Immature natural killer cell (primary cell): ENCODE measurements around the gene DBX2. TPM values are rescaled to one million over a fixed set of nuclear protein-coding genes. Genes with fewer than 3 reads are reported as not detected.
"Not testable (repeated sequence)": the region's sequence is repeated elsewhere in the genome, so short reads cannot be mapped to it uniquely, and the experiment has no call there.

Experiments
- DNase-seq, 3 donors: peaks; one replicate each; pipeline ENCODE4 v3.0.0; 2022; ENCODE audit warnings: mixed read lengths in 1 of 3
- H3K27ac Mint-ChIP-seq, 6 donors: one replicate each; pipeline ENCODE4 v1.8.0; 2020; ENCODE audit warnings: mixed read lengths in 6 of 6, mild to moderate bottlenecking in 5 of 6, inconsistent platforms in 4 of 6, moderate library complexity in 3 of 6
- H3K27me3 Mint-ChIP-seq, 3 donors: one replicate each; pipeline ENCODE4 v1.8.0; 2020 to 2021; ENCODE audit warnings: low read depth in 3 of 3, mild to moderate bottlenecking in 3 of 3, mixed read lengths in 3 of 3, moderate library complexity in 3 of 3, inconsistent platforms in 1 of 3
- H3K36me3 Mint-ChIP-seq, 3 donors: one replicate each; pipeline ENCODE4 v1.8.0; 2020; ENCODE audit warnings: mixed read lengths in 3 of 3, inconsistent platforms in 2 of 3, mild to moderate bottlenecking in 2 of 3
- H3K4me1 Mint-ChIP-seq, 2 donors: one replicate each; pipeline ENCODE4 v1.8.0; 2020; ENCODE audit warnings: inconsistent platforms in 2 of 2, mild to moderate bottlenecking in 2 of 2, mixed read lengths in 2 of 2, moderate library complexity in 1 of 2
- H3K4me3 Mint-ChIP-seq, 5 donors: one replicate each; pipeline ENCODE4 v1.8.0; 2020; ENCODE audit warnings: mild to moderate bottlenecking in 5 of 5, mixed read lengths in 5 of 5, inconsistent platforms in 3 of 5, moderate library complexity in 3 of 5
- H3K9me3 Mint-ChIP-seq, 6 donors: one replicate each; pipeline ENCODE4 v1.8.0; 2020; ENCODE audit warnings: mild to moderate bottlenecking in 6 of 6, mixed read lengths in 6 of 6, inconsistent platforms in 4 of 6, moderate library complexity in 3 of 6
- polyA plus RNA-seq, 3 donors: library from polyadenylated mRNA; unstranded; fragments of 300-500 nt; fragmentation: Illumina TruSeq; gene quantifications; one replicate each; pipeline ENCODE4 v1.2.3, GENCODE V29; 2021

Gene DBX2
- polyA plus RNA-seq, 3 donors from 2014 or later = not detected

GRCh38 chr12:45049912-45050750 lies 768 bp downstream of the DBX2 start:
- peaks cover 0 to 3% (median 0%) of the 10 kb centered on the region in 6 donors for H3K9me3 Mint-ChIP-seq
- no peaks in the 10 kb centered on the region for H3K4me1 Mint-ChIP-seq
- no peak overlapping the region for H3K27ac Mint-ChIP-seq
- DNase-seq = no peak
- no peak overlapping the region for H3K4me3 Mint-ChIP-seq
- H3K27me3 Mint-ChIP-seq = peaks cover 9 to 29% (median 10%) of the 10 kb centered on the region in 3 donors
- H3K36me3 Mint-ChIP-seq = peaks cover 0 to 3% (median 0%) of the 10 kb centered on the region in 3 donors

GRCh38 chr12:45042599-45042998 lies 8.3 kb downstream of the DBX2 start:
- Mint-ChIP-seq H3K4me3 (no peak overlapping the region), H3K27me3 (peaks cover 2 to 10% (median 3%) of the 10 kb centered on the region in 3 donors), H3K9me3 (peaks cover 0 to 3% (median 0%) of the 10 kb centered on the region in 6 donors), H3K4me1 (no peaks in the 10 kb centered on the region), H3K36me3 (no peaks in the 10 kb centered on the region), H3K27ac (no peak overlapping the region)
- DNase-seq = no peak

GRCh38 chr12:45040977-45041376 lies 9.9 kb downstream of the DBX2 start:
- Mint-ChIP-seq H3K9me3 (peaks cover 0 to 3% (median 0%) of the 10 kb centered on the region in 6 donors), H3K4me1 (no peaks in the 10 kb centered on the region), H3K27me3 (peaks cover 2 to 3% (median 2%) of the 10 kb centered on the region in 3 donors), H3K36me3 (no peaks in the 10 kb centered on the region), H3K4me3 (no peak overlapping the region), H3K27ac (no peak overlapping the region)
- no peak for DNase-seq

GRCh38 chr12:45039757-45040156 lies 11.1 kb downstream of the DBX2 start:
- peaks cover 0 to 3% (median 0%) of the 10 kb centered on the region in 6 donors for H3K9me3 Mint-ChIP-seq
- no peak overlapping the region for H3K4me3 Mint-ChIP-seq
- DNase-seq = no peak
- H3K4me1 Mint-ChIP-seq = no peaks in the 10 kb centered on the region
- H3K27ac Mint-ChIP-seq = no peak overlapping the region
- H3K36me3 Mint-ChIP-seq = no peaks in the 10 kb centered on the region
- H3K27me3 Mint-ChIP-seq = peaks cover 0 to 5% (median 2%) of the 10 kb centered on the region in 3 donors

- no peak overlapping the region for H3K27ac Mint-ChIP-seq
- no peaks in the 10 kb centered on the region for H3K9me3 Mint-ChIP-seq
- no peaks in the 10 kb centered on the region for H3K36me3 Mint-ChIP-seq
These were observed 16.0 kb downstream of the DBX2 start for GRCh38 chr12:45034861-45035265.

GRCh38 chr12:45017916-45018315 lies 33.0 kb downstream of the DBX2 start:
- H3K27ac Mint-ChIP-seq = no peak overlapping the region
- peaks cover 0 to 4% (median 3%) of the 10 kb centered on the region in 3 donors for H3K27me3 Mint-ChIP-seq
- H3K36me3 Mint-ChIP-seq = no peaks in the 10 kb centered on the region
- no peak for DNase-seq
- H3K4me1 Mint-ChIP-seq = no peaks in the 10 kb centered on the region
- H3K9me3 Mint-ChIP-seq = peaks cover 3 to 15% (median 5%) of the 10 kb centered on the region in 6 donors
- H3K4me3 Mint-ChIP-seq = no peak overlapping the region

More at GRCh38 chr12:45034861-45035265, 16.0 kb downstream of the DBX2 start:
- Mint-ChIP-seq H3K4me3 (no peak overlapping the region), H3K4me1 (no peaks in the 10 kb centered on the region), H3K27me3 (peaks cover 0 to 4% (median 4%) of the 10 kb centered on the region in 3 donors)
- no peak for DNase-seq

GRCh38 chr12:45014396-45014795 lies 36.5 kb downstream of the DBX2 start:
- Mint-ChIP-seq H3K4me1 (no peaks in the 10 kb centered on the region), H3K9me3 (peaks cover 0 to 10% (median 4%) of the 10 kb centered on the region in 6 donors), H3K27ac (no peak overlapping the region), H3K36me3 (no peaks in the 10 kb centered on the region), H3K4me3 (no peak overlapping the region), H3K27me3 (peaks cover 0 to 4% (median 3%) of the 10 kb centered on the region in 3 donors)
- no peak for DNase-seq

- DNase-seq = no peak
- Mint-ChIP-seq H3K36me3 (no peaks in the 10 kb centered on the region), H3K4me3 (no peak overlapping the region), H3K9me3 (peaks cover 0 to 1% (median 0%) of the 10 kb centered on the region in 6 donors), H3K4me1 (no peaks in the 10 kb centered on the region), H3K27me3 (peaks cover 0 to 4% (median 0%) of the 10 kb centered on the region in 3 donors), H3K27ac (no peak overlapping the region)
These were observed 38.1 kb downstream of the DBX2 start for GRCh38 chr12:45012749-45013148.

- no peaks in the 10 kb centered on the region for H3K36me3 Mint-ChIP-seq
- DNase-seq = no peak
- no peaks in the 10 kb centered on the region for H3K4me1 Mint-ChIP-seq
- no peak overlapping the region for H3K4me3 Mint-ChIP-seq
- H3K27me3 Mint-ChIP-seq = no peaks in the 10 kb centered on the region
- peaks cover 0 to 1% (median 0%) of the 10 kb centered on the region in 6 donors for H3K9me3 Mint-ChIP-seq
- H3K27ac Mint-ChIP-seq = no peak overlapping the region
These were observed 40.8 kb downstream of the DBX2 start for GRCh38 chr12:45010059-45010458.

- no peaks in the 10 kb centered on the region for H3K36me3 Mint-ChIP-seq
- no peaks in the 10 kb centered on the region for H3K4me1 Mint-ChIP-seq
- no peaks in the 10 kb centered on the region for H3K27me3 Mint-ChIP-seq
- H3K4me3 Mint-ChIP-seq = no peak overlapping the region
- no peaks in the 10 kb centered on the region for H3K9me3 Mint-ChIP-seq
- no peak for DNase-seq
- no peak overlapping the region for H3K27ac Mint-ChIP-seq
These were observed 42.7 kb downstream of the DBX2 start for GRCh38 chr12:45008211-45008610.

- no peaks in the 10 kb centered on the region for H3K36me3 Mint-ChIP-seq
- no peak for DNase-seq
- no peak overlapping the region for H3K27ac Mint-ChIP-seq
- H3K4me3 Mint-ChIP-seq = no peak overlapping the region
- H3K4me1 Mint-ChIP-seq = no peaks in the 10 kb centered on the region
- peaks cover 0 to 2% (median 0%) of the 10 kb centered on the region in 3 donors for H3K27me3 Mint-ChIP-seq
- H3K9me3 Mint-ChIP-seq = peaks cover 0 to 2% (median 0%) of the 10 kb centered on the region in 6 donors
These were observed 51.5 kb downstream of the DBX2 start for GRCh38 chr12:44999355-44999754.

GRCh38 chr12:44993161-44993560 lies 57.7 kb downstream of the DBX2 start:
- no peak overlapping the region for H3K27ac Mint-ChIP-seq
- peaks cover 2 to 7% (median 2%) of the 10 kb centered on the region in 3 donors for H3K27me3 Mint-ChIP-seq
- H3K4me3 Mint-ChIP-seq = no peak overlapping the region

GRCh38 chr12:44984863-44985262 lies 66.0 kb downstream of the DBX2 start:
- not testable (repeated sequence) for H3K27ac Mint-ChIP-seq, H3K4me1 Mint-ChIP-seq, H3K4me3 Mint-ChIP-seq, DNase-seq, H3K36me3 Mint-ChIP-seq
- peaks cover 0 to 12% (median 0%) of the 10 kb centered on the region in 6 donors for H3K9me3 Mint-ChIP-seq
- H3K27me3 Mint-ChIP-seq = peaks cover 0 to 12% (median 3%) of the 10 kb centered on the region in 3 donors

More at GRCh38 chr12:44993161-44993560, 57.7 kb downstream of the DBX2 start:
- Mint-ChIP-seq H3K4me1 (no peaks in the 10 kb centered on the region), H3K9me3 (peaks cover 0 to 2% (median 0%) of the 10 kb centered on the region in 6 donors), H3K36me3 (no peaks in the 10 kb centered on the region)
- no peak for DNase-seq

- DNase-seq = no peak
- no peak overlapping the region for H3K27ac Mint-ChIP-seq
- H3K4me1 Mint-ChIP-seq = no peaks in the 10 kb centered on the region
- H3K36me3 Mint-ChIP-seq = no peaks in the 10 kb centered on the region
- peaks cover 0 to 4% (median 2%) of the 10 kb centered on the region in 3 donors for H3K27me3 Mint-ChIP-seq
- no peaks in the 10 kb centered on the region for H3K9me3 Mint-ChIP-seq
- H3K4me3 Mint-ChIP-seq = no peak overlapping the region
These were observed 71.0 kb downstream of the DBX2 start for GRCh38 chr12:44979918-44980317.
